Lung (tissue), 12 donors: ENCODE results near the gene NCLN. TPM values are rescaled to one million over a fixed set of nuclear protein-coding genes. Genes with fewer than 3 reads are reported as not detected.

Experiments
- ATAC-seq: fragments of 200-7000 bp; cut with Tn5 transposase; one replicate; pipeline ENCODE4 v1.9.1; 2020; ENCODE audit warnings: moderate number of reproducible peaks; ENCODE audit not compliant: insufficient read depth, low FRiP score
- DNase-seq, 3 donors: peaks; one replicate each; pipeline ENCODE4 v3.0.0-alpha.2; 2013 to 2017
- H3K27ac ChIP-seq, 2 donors: one replicate each; pipeline ENCODE4 v1.5.1; 2013; ENCODE audit warnings: mild to moderate bottlenecking in 2 of 2, moderate library complexity in 2 of 2, control low read depth in 1 of 2, inconsistent platforms in 1 of 2, low read depth in 1 of 2, low read length in 1 of 2
- H3K27me3 ChIP-seq, 3 donors: one replicate each; pipeline ENCODE4 v1.5.1; 2013; ENCODE audit warnings: low read length in 2 of 3; ENCODE audit not compliant: control insufficient read depth in 3 of 3, insufficient read depth in 3 of 3
- H3K36me3 ChIP-seq, 4 donors: one replicate each; pipeline ENCODE4 v1.5.1; 2013; ENCODE audit warnings: low read length in 4 of 4, mild to moderate bottlenecking in 1 of 4, moderate library complexity in 1 of 4; ENCODE audit not compliant: control insufficient read depth in 4 of 4, insufficient read depth in 4 of 4
- H3K4me1 ChIP-seq, 5 donors: one replicate each; pipeline ENCODE4 v1.5.1; 2013; ENCODE audit warnings: low read length in 5 of 5, mild to moderate bottlenecking in 2 of 5, moderate library complexity in 1 of 5; ENCODE audit not compliant: control insufficient read depth in 5 of 5, insufficient read depth in 5 of 5
- H3K4me3 ChIP-seq: one replicate; pipeline ENCODE4 v1.5.1; 2013; ENCODE audit warnings: mild to moderate bottlenecking, control low read depth, moderate library complexity
- H3K9ac ChIP-seq, 2 donors: one replicate each; pipeline ENCODE4 v1.5.1; 2013; ENCODE audit warnings: low read length in 2 of 2, control low read depth in 1 of 2; ENCODE audit not compliant: insufficient read depth in 1 of 2
- H3K9me3 ChIP-seq, 4 donors: one replicate each; pipeline ENCODE4 v1.5.1; 2013; ENCODE audit warnings: low read length in 3 of 4, mild to moderate bottlenecking in 1 of 4, moderate library complexity in 1 of 4; ENCODE audit not compliant: control insufficient read depth in 4 of 4, insufficient read depth in 3 of 4
- WGBS, 2 donors: extraction: QIAGEN DNeasy Blood & Tissue Kit; methylation state at CpG; one replicate each; pipeline ENCODE4 v1.1.7; 2013; 5-methylcytosine and 5-hydroxymethylcytosine counted together
- polyA plus RNA-seq, 2 donors: library from polyadenylated mRNA; stranded (reverse); fragments of 200-250 nt; gene quantifications; one replicate each; pipeline ENCODE4 v1.2.1, GENCODE V29; 2013
- total RNA-seq, 2 donors: library from RNA; depleted of rRNA in 1 of 2; stranded (reverse); fragments of >200 nt in 1 of 2; gene quantifications; one replicate each; pipeline ENCODE4 v1.2.1, GENCODE V29; 2014 to 2021
- TF ChIP-seq, protein P1 (sequence below): IDR thresholded peaks from 2 replicates; pipeline ENCODE4 v1.5.1; 2012; ENCODE audit warnings: mild to moderate bottlenecking; ENCODE audit errors: control extremely low read depth, extremely low read depth
- donor health status: control.
- donor health status: control.
- donor health status: Bipolar disorder and iron deficiency.
- donor health status: healthy.
- donor health status: DM: yes; HTN: yes; CAD: no.

Gene NCLN
- total and polyA plus RNA-seq, 4 donors, result 24.8 to 117 (median 63.1) TPM

DNA sequence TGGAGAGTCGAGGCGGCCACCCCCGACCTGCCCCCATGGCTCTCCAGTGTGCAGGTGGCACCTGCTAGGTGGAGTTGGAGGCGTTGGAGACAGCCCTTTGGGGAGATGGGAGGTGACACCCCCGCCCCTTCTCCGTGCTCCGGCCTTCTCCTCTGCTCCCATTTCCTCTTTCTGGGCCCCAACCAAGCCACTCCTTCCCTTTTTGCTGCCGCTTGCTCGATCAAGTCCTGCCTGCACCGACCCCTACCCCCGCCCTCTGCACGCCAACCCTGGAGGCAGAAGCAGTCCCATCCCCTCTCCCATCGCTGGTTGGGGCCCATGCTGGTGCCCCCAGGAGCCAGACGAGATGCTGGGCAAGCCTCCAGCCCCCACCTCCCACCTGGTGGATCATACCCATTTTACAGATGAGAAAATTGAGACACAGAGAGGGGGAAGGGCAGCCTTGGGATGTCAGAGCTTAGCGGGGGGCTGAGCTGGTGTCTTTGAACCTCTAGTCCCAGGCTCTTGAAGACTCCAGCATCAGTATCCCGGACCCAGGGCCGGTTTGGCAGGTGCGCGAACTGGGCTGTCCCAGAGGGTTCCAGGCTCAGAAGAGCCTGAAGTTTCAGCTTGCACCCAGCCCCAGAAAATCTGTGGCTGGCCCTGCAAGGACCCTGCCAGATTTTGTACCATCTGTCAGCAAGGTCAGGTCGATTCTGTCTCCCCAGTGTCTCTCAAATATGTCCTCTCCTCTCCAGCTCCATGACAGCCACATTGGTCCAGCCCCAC is 39.6 kb upstream of the NCLN start:
- no peak for DNase-seq
- no peak for ATAC-seq

DNA sequence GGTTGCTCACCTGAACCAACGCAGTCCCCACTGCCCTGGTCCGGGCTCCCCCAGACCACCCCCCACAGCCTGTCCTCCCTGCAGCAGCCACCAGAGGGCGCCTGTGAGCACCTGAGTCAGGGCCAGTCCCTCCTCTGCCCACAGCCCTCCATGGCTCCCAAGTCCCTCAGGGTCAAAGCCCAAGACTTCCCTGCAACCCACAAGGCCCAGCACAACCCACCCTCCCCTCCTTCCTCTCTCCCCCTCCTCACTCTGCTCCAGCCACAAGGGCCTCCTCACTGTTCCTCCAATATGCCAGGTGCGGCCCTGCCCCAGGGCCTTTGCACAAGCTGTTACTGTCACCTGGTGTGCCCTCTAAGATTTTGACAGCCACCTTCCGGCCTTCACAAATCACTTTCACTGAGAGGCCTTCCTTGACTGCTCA is 39.0 kb upstream of the NCLN start:
- H3K27ac ChIP-seq, result no peak overlapping the region
- H3K27me3 ChIP-seq, result peaks cover 0 to 7% (median 0%) of the 10 kb centered on the region in 3 donors
- H3K4me3 ChIP-seq, result no peak overlapping the region
- TF ChIP-seq, protein P1, sequence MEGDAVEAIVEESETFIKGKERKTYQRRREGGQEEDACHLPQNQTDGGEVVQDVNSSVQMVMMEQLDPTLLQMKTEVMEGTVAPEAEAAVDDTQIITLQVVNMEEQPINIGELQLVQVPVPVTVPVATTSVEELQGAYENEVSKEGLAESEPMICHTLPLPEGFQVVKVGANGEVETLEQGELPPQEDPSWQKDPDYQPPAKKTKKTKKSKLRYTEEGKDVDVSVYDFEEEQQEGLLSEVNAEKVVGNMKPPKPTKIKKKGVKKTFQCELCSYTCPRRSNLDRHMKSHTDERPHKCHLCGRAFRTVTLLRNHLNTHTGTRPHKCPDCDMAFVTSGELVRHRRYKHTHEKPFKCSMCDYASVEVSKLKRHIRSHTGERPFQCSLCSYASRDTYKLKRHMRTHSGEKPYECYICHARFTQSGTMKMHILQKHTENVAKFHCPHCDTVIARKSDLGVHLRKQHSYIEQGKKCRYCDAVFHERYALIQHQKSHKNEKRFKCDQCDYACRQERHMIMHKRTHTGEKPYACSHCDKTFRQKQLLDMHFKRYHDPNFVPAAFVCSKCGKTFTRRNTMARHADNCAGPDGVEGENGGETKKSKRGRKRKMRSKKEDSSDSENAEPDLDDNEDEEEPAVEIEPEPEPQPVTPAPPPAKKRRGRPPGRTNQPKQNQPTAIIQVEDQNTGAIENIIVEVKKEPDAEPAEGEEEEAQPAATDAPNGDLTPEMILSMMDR, result peak; percentile 34
- H3K9ac ChIP-seq, result no peak overlapping the region
- DNase-seq (no peak), ATAC-seq (no peak)
- peaks cover 0 to 16% (median 0%) of the 10 kb centered on the region in 4 donors for H3K36me3 ChIP-seq
- peaks cover 0 to 8% (median 1%) of the 10 kb centered on the region in 5 donors for H3K4me1 ChIP-seq
- WGBS, 2 donors, result 58 to 62% methylated on average over 5 of the region's 5 CpGs
- H3K9me3 ChIP-seq, result peaks cover 0 to 2% (median 0%) of the 10 kb centered on the region in 4 donors

More for the DNA sequence above, 39.6 kb upstream of the NCLN start:
- Histone ChIP-seq H3K36me3 (peaks cover 0 to 11% (median 0%) of the 10 kb centered on the region in 4 donors), H3K27ac (no peak overlapping the region), H3K4me3 (no peak overlapping the region), H3K9ac (no peak overlapping the region), H3K9me3 (no peaks in the 10 kb centered on the region), H3K27me3 (peaks cover 0 to 7% (median 0%) of the 10 kb centered on the region in 3 donors), H3K4me1 (peaks cover 0 to 10% (median 3%) of the 10 kb centered on the region in 5 donors)
- TF ChIP-seq, protein P1, result no peak
- 43 to 68% methylated on average over 20 of the region's 20 CpGs for WGBS, 2 donors

DNA sequence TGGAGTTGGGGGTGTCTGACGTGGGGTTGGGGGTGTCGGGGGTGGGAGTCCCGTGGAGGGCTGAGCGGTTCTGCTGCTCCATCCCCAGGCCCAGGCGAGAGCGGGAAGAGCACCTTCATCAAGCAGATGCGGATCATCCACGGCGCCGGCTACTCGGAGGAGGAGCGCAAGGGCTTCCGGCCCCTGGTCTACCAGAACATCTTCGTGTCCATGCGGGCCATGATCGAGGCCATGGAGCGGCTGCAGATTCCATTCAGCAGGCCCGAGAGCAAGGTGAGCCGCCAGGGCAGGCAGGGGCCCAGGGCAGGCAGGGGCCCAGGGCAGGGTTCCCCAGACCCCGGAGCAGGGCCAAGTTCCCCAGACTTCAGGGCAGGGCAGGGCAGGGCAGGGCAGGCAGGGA is 37.2 kb upstream of the NCLN start:
- Histone ChIP-seq H3K27ac (no peak overlapping the region), H3K4me3 (no peak overlapping the region), H3K36me3 (peaks cover 0 to 17% (median 0%) of the 10 kb centered on the region in 4 donors), H3K9me3 (peaks cover 0 to 2% (median 0%) of the 10 kb centered on the region in 4 donors), H3K4me1 (peaks cover 0 to 5% (median 0%) of the 10 kb centered on the region in 5 donors), H3K27me3 (peaks cover 0 to 7% (median 0%) of the 10 kb centered on the region in 3 donors), H3K9ac (no peak overlapping the region)
- TF ChIP-seq, protein P1, result no peak
- no peak for DNase-seq
- 95% methylated on average over 20 of the region's 20 CpGs for WGBS, 2 donors
- ATAC-seq, result no peak
